WTC11 (cell line): ENCODE measurements around the gene PON3. TPM values are rescaled to one million over a fixed set of nuclear protein-coding genes. Genes with fewer than 3 reads are reported as not detected.

Experiments
- ATAC-seq: fragments of 200-7000 bp; cut with Tn5 transposase; 2 replicates; pipeline ENCODE4 v1.10.0; 2021; ENCODE audit warnings: mild to moderate bottlenecking, moderate library complexity
- CTCF ChIA-PET: fragments of 300-600 bp; sonication (Branson Sonifier 250); formaldehyde crosslinking; loops from one replicate; lab custom pipeline; 2021; ENCODE audit warnings: antibody characterized with exemption; lab: Charles Lee
- POLR2A ChIA-PET: fragments of 350-600 bp; sonication (Branson Sonifier 250); formaldehyde crosslinking; loops from one replicate; lab custom pipeline; 2021; ENCODE audit warnings: antibody characterized with exemption; lab: Charles Lee
- DNase-seq: peaks from one replicate; pipeline ENCODE4 v3.0.0; 2021; ENCODE audit warnings: low spot score
- H3K27ac Mint-ChIP-seq: 2 replicates; pipeline ENCODE4 v1.8.0; 2021; ENCODE audit warnings: mixed read lengths
- H3K27me3 Mint-ChIP-seq: 2 replicates; pipeline ENCODE4 v1.8.0; 2021; ENCODE audit warnings: low read depth, mild to moderate bottlenecking, moderate library complexity, mixed read lengths
- H3K36me3 Mint-ChIP-seq: 2 replicates; pipeline ENCODE4 v1.8.0; 2021; ENCODE audit warnings: mixed read lengths
- H3K4me1 Mint-ChIP-seq: 2 replicates; pipeline ENCODE4 v1.8.0; 2022; ENCODE audit warnings: mixed read lengths
- H3K4me3 Mint-ChIP-seq: 2 replicates; pipeline ENCODE4 v1.8.0; 2021; ENCODE audit warnings: mild to moderate bottlenecking, moderate library complexity, mixed read lengths
- H3K9me3 Mint-ChIP-seq: 2 replicates; pipeline ENCODE4 v1.8.0; 2021; ENCODE audit warnings: mixed read lengths
- ATF6 ChIP-seq: sonication (generic); formaldehyde crosslinking; IDR thresholded peaks from 2 replicates; pipeline ENCODE4 v1.8.1; 2023; ENCODE audit warnings: mild to moderate bottlenecking, missing genetic modification reagents
- CREM ChIP-seq: sonication (generic); formaldehyde crosslinking; IDR thresholded peaks from 2 replicates; pipeline ENCODE4 v1.8.1; 2022; ENCODE audit warnings: mild to moderate bottlenecking, missing genetic modification reagents, moderate library complexity
- CTCF ChIP-seq: fragments of 200-600 bp; IDR thresholded peaks from 2 replicates; pipeline ENCODE4 v1.8.0; 2022; ENCODE audit warnings: antibody characterized with exemption
- FOXJ3 ChIP-seq: sonication (generic); formaldehyde crosslinking; IDR thresholded peaks from 2 replicates; pipeline ENCODE4 v1.9.0; 2021; ENCODE audit warnings: missing genetic modification reagents, mild to moderate bottlenecking, borderline replicate concordance
- FOXP1 ChIP-seq: sonication (generic); formaldehyde crosslinking; IDR thresholded peaks from 2 replicates; pipeline ENCODE4 v1.8.0; 2022; ENCODE audit warnings: missing genetic modification reagents, mild to moderate bottlenecking, moderate library complexity, borderline replicate concordance
- GRHL2 ChIP-seq: fragments of 250-450 bp; sonication (Bioruptor Pico); IDR thresholded peaks from 2 replicates; pipeline ENCODE4 v1.8.0; 2022; ENCODE audit warnings: mild to moderate bottlenecking, moderate library complexity; ENCODE audit not compliant: insufficient replicate concordance, severe bottlenecking
- MAX ChIP-seq: sonication (generic); formaldehyde crosslinking; IDR thresholded peaks from 2 replicates; pipeline ENCODE4 v1.8.0; 2022; ENCODE audit warnings: mild to moderate bottlenecking, missing genetic modification reagents
- MXD4 ChIP-seq: fragments of 250-450 bp; sonication (Bioruptor Pico); IDR thresholded peaks from 2 replicates; pipeline ENCODE4 v1.8.0; 2021; ENCODE audit warnings: mild to moderate bottlenecking, moderate library complexity, borderline replicate concordance
- NFE2L1 ChIP-seq: sonication (generic); formaldehyde crosslinking; IDR thresholded peaks from 2 replicates; pipeline ENCODE4 v1.8.1; 2023; ENCODE audit warnings: missing genetic modification reagents
- NR2C2 ChIP-seq: sonication (generic); formaldehyde crosslinking; IDR thresholded peaks from 2 replicates; pipeline ENCODE4 v1.8.0; 2022; ENCODE audit warnings: mild to moderate bottlenecking, missing genetic modification reagents
- PRRX2 ChIP-seq: fragments of 250-450 bp; sonication (Bioruptor Pico); IDR thresholded peaks from 2 replicates; pipeline ENCODE4 v1.8.0; 2021; ENCODE audit warnings: mild to moderate bottlenecking
- TP53 ChIP-seq: sonication (generic); formaldehyde crosslinking; IDR thresholded peaks from 2 replicates; pipeline ENCODE4 v1.8.1; 2023; ENCODE audit warnings: mild to moderate bottlenecking, missing genetic modification reagents
- ZBTB43 ChIP-seq: sonication (generic); formaldehyde crosslinking; IDR thresholded peaks from 2 replicates; pipeline ENCODE4 v1.8.1; 2023; ENCODE audit warnings: mild to moderate bottlenecking, missing genetic modification reagents
- ZNF512 ChIP-seq: sonication (generic); formaldehyde crosslinking; IDR thresholded peaks from 2 replicates; pipeline ENCODE4 v1.8.1; 2022; ENCODE audit warnings: missing genetic modification reagents, borderline replicate concordance
- total RNA-seq: library from RNA; stranded (reverse); gene quantifications from 3 replicates; pipeline ENCODE4 v1.2.3, GENCODE V29; 2021
- TF ChIP-seq, protein P1 (sequence below): sonication (generic); formaldehyde crosslinking; IDR thresholded peaks from 2 replicates; pipeline ENCODE4 v1.8.0; 2022; ENCODE audit warnings: mild to moderate bottlenecking, missing genetic modification reagents
- TF ChIP-seq, protein P2 (sequence below): sonication (generic); formaldehyde crosslinking; conservative IDR thresholded peaks from 2 replicates; pipeline ENCODE4 v1.8.1; 2022; ENCODE audit warnings: mild to moderate bottlenecking, missing genetic modification reagents

Gene PON3
- total RNA-seq, 1 experiment from 2014 or later: 0.42 TPM

DNA sequence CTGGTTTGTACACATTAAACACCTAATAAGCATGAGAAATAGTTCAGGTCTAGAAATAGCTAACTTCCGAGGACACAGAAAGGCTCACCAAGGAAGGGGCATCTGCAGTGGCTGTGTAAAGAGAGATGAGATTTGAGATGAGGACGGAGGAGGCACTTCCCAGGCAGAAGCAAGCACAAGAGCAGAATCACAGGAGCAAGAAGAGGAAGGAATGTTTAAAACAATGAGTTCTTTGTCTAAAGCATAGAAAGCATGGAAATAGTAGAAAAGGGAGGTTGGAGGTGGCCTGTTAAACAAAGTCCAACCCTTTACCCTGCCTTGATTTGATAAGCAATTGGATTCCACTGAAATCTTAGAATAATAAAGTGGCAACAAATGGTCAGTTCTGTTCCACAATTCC is 11.6 kb upstream of the PON3 start (continued):
- TF ChIP-seq, protein P1, sequence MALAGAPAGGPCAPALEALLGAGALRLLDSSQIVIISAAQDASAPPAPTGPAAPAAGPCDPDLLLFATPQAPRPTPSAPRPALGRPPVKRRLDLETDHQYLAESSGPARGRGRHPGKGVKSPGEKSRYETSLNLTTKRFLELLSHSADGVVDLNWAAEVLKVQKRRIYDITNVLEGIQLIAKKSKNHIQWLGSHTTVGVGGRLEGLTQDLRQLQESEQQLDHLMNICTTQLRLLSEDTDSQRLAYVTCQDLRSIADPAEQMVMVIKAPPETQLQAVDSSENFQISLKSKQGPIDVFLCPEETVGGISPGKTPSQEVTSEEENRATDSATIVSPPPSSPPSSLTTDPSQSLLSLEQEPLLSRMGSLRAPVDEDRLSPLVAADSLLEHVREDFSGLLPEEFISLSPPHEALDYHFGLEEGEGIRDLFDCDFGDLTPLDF (CRISPR knock-in tag): no peak

DNA sequence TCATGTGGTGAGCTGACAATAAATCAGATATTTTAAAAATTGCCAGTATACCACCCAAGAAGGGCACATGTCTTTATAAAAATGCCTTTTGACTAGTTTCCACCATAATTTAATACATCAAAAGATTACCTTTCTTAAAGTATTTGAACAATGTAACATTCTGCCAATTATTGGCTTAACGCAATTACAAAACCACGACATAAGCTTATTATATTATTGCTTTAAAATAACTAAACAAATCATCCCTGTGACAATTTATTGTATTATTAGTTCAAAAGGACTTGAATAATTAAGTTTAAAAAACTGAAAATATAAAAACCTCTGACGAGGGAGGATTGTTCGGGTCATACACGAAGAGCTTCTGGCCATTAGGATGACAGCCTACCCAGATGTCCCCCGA is 9.6 kb upstream of the PON3 start:
- ATAC-seq: no peak
- H3K9me3 Mint-ChIP-seq: no peaks in the 10 kb centered on the region
- CTCF ChIA-PET: interaction anchor here (3.7 kb wide), 1 partner anchor 9 kb away, joined by 21 read pairs; the partner anchor contains the start of gene PON3
- H3K4me3 Mint-ChIP-seq: no peak overlapping the region
- no peaks in the 10 kb centered on the region for H3K27me3 Mint-ChIP-seq
- H3K36me3 Mint-ChIP-seq: 0 out of 2 replicates have a peak, but pooled peaks cover 5% of the 10 kb centered on the region
- DNase-seq: no peak
- TF ChIP-seq GRHL2 (CRISPR knock-in tag): no peak
- TF ChIP-seq, all 79 proteins: peak for 0
- POLR2A ChIA-PET: no interaction called here
- Mint-ChIP-seq H3K27ac (no peak overlapping the region), H3K4me1 (peaks cover 3% of the 10 kb centered on the region; the same call in 1 of the 2 replicates)

DNA sequence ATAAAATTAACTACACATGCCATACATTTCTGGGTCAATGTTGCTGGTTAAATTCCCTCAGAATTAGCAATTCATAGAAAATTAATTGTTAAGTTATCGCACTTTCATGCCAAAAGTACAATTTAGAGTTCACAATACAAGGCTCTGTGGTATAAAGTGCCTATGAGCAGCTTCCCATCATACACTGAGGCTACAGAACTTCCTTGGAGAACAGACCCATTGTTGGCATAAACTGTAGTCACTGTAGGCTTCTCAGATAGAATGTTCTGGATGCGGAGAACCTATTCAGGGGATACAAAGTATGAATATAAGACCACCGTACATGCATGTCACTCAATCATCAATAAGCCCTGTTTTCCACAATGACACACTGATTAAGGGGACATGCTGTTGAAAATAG is 9.0 kb upstream of the PON3 start:
- no peak overlapping the region for H3K4me3 Mint-ChIP-seq
- CTCF ChIA-PET: interaction anchor here (3.7 kb wide), 1 partner anchor 9 kb away, joined by 21 read pairs; the partner anchor contains the start of gene PON3
- DNase-seq: no peak

More for the DNA sequence above, 9.0 kb upstream of the PON3 start:
- POLR2A ChIA-PET: interaction anchor here (0.9 kb wide), 1 partner anchor 9 kb away, joined by 3 read pairs; the partner anchor contains the start of gene PON3
- H3K4me1 Mint-ChIP-seq: peaks cover 3% of the 10 kb centered on the region; the same call in 1 of the 2 replicates
- TF ChIP-seq, protein P2, sequence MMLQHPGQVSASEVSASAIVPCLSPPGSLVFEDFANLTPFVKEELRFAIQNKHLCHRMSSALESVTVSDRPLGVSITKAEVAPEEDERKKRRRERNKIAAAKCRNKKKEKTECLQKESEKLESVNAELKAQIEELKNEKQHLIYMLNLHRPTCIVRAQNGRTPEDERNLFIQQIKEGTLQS (CRISPR knock-in tag): no peak
- TF ChIP-seq ZNF512 (CRISPR knock-in tag) (no peak), CTCF (no peak), NR2C2 (no peak), FOXP1 (CRISPR knock-in tag) (no peak), FOXJ3 (no peak), PRRX2 (CRISPR knock-in tag) (no peak), CREM (CRISPR knock-in tag) (no peak), TP53 (CRISPR knock-in tag) (no peak), MXD4 (CRISPR knock-in tag) (no peak), MAX (CRISPR knock-in tag) (no peak), ZBTB43 (CRISPR knock-in tag) (no peak), ATF6 (CRISPR knock-in tag) (no peak), NFE2L1 (no peak)
- H3K27ac Mint-ChIP-seq: no peak overlapping the region
- 0 out of 2 replicates have a peak, but pooled peaks cover 5% of the 10 kb centered on the region for H3K36me3 Mint-ChIP-seq
- ATAC-seq: no peak
- no peaks in the 10 kb centered on the region for H3K27me3 Mint-ChIP-seq
- no peaks in the 10 kb centered on the region for H3K9me3 Mint-ChIP-seq
